GM19328 (cell line): ENCODE measurements around the gene BSG.
"Not testable (repeated sequence)": the region's sequence is repeated elsewhere in the genome, so short reads cannot be mapped to it uniquely, and the experiment has no call there.

Experiments used
- ATAC-seq: cut with Tn5 transposase; IDR thresholded peaks from one replicate; pipeline ENCODE4 v1.9.1; 2021; ENCODE audit warnings: mild to moderate bottlenecking, moderate library complexity; ENCODE audit not compliant: unreplicated experiment

The BSG gene

GRCh38 chr19:602391-603301 lies 30.2 kb downstream of the BSG start:
- no peak for ATAC-seq

DNA sequence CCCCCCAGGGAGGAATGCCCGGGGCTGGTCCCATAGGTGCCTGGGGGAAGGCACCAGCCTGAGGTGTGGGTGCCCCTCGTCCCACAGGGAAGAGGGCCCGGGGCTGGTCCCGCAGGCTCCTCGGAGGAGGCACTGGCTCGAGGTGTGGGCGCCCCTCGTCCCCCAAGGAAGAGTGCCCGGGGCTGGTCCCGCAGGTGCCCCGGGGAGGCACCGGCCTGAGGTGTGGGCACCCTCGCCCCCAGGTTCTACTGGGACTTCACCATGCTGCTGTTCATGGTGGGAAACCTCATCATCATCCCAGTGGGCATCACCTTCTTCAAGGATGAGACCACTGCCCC lies 30.9 kb downstream of the BSG start:
- ATAC-seq: not testable (repeated sequence)

DNA sequence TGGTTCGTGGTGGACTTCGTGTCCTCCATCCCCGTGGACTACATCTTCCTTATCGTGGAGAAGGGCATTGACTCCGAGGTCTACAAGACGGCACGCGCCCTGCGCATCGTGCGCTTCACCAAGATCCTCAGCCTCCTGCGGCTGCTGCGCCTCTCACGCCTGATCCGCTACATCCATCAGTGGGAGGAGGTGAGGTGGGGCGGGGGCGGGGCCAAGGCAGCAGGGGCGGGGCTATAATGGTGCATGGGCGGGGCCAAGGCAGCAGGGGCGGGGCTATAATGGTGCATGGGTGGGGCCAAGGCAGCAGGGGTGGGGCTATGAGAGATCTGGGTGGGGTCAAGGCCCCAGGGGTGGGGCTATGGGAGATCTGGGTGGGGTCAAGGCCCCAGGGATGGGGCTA lies 31.4 kb downstream of the BSG start:
- ATAC-seq: not testable (repeated sequence)

DNA sequence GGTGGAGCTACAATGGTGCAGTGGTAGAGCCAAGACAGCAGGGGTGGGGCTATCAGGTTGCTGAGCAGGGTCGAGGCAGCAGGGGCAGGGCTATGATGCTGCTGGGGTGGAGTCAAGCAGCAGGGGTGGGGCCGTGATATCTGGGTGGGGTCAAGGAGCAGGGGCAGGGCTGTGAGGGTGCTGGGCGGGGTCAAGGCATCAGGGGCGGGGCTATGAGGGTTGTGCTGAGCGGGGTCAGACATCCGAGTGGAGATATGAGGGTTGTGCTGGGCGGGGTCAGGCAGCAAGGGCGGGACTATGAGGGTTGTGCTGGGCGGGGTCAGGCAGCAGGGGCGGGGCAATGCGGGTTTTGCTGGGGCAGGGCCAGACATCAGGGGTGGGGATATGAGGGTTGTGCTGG lies 32.0 kb downstream of the BSG start:
- no peak for ATAC-seq

GRCh38 chr19:605061-605971 lies 32.9 kb downstream of the BSG start:
- ATAC-seq: not testable (repeated sequence)

- no peak for ATAC-seq
Observed at GRCh38 chr19:607301-608154, 35.1 kb downstream of the BSG start.

GRCh38 chr19:608155-609003 lies 36.0 kb downstream of the BSG start:
- ATAC-seq: no peak

DNA sequence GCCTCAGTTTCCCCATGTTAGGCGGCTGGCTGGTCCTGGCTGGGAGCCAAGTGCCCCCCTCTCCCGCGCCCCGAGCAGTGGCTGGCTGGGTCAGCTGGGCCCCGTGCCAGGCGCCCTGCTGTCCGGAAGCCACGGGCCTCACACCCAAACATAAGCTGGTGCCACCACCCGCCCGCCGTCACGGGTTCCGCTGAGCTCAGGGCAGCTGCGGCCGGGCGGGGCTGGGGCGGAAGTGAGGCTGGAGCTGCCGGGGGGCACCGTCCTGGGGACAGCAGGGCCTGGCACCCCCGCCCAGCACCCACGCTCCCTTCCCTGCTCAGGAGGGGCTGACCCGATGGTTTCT lies 36.6 kb downstream of the BSG start:
- no peak for ATAC-seq

- ATAC-seq: no peak
Observed at GRCh38 chr19:610071-610800, 37.8 kb downstream of the BSG start.

GRCh38 chr19:610801-611480 lies 38.5 kb downstream of the BSG start:
- no peak for ATAC-seq

DNA sequence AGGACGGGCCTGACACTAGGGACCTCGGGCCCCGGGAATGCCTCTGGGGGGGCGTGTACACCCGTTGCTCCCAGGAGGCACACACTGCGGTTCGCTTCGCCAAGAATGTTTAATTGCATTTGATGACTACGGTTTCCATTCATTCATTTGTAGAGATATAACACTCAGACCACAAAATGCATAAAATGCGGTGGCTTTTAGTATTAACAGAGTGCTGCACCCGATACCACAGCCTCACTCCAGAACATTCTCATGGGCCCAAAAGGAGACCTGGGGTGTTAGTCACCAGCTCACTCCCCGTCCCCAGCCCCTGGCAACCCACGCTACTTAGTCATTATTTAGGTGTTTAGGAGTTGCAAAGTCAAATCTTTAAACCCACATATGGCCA lies 39.1 kb downstream of the BSG start:
- no peak for ATAC-seq

GRCh38 chr19:612941-613340 lies 40.5 kb downstream of the BSG start:
- no peak for ATAC-seq

DNA sequence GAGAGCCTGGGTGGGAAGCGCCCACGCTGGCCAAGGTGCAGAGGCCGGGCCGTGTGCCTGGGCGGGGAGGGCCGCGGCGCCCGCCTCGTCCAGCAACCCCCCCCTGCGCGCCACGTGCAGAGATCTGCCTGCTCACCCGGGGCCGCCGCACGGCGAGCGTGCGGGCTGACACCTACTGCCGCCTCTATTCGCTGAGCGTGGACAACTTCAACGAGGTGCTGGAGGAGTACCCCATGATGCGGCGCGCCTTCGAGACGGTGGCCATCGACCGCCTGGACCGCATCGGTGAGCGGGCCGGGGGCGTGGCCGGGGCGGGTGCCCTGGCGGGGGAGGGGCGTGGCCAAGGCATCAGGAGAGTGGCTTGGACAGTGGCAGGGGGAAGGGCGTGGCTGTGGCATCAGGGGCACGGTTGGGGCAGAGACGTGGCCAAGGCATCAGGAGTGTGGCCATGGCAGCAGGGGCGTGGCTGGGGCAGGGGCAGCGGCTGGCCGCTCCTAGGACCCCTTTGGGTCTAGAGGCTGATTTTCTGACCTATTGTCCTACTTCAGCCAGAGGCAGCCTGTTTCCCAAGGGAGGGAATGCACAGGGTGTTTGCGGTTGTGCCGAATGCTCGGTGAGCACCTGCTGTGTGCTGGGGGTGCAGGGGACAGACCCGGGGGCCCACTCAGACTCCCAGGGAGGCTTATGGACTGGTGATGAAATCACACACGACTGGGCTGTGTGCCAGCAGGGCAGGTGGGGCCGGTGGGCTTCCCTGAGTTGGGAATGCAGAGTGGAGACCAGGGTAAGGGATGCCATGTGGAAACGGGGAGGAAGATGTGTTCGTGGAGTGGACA lies 41.6 kb downstream of the BSG start:
- ATAC-seq: no peak

- ATAC-seq: no peak
Observed at GRCh38 chr19:615619-616018, 43.2 kb downstream of the BSG start.

DNA sequence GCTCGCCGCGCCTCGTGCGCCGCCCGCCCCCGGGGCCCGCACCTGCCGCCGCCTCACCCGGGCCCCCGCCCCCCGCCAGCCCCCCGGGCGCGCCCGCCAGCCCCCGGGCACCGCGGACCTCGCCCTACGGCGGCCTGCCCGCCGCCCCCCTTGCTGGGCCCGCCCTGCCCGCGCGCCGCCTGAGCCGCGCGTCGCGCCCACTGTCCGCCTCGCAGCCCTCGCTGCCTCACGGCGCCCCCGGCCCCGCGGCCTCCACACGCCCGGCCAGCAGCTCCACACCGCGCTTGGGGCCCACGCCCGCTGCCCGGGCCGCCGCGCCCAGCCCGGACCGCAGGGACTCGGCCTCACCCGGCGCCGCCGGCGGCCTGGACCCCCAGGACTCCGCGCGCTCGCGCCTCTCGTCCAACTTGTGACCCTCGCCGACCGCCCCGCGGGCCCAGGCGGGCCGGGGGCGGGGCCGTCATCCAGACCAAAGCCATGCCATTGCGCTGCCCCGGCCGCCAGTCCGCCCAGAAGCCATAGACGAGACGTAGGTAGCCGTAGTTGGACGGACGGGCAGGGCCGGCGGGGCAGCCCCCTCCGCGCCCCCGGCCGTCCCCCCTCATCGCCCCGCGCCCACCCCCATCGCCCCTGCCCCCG lies 43.8 kb downstream of the BSG start:
- no peak for ATAC-seq

GRCh38 chr19:616747-617526 lies 44.5 kb downstream of the BSG start:
- ATAC-seq: no peak
